Measurements from ENCODE around the gene STK10.
A peak's percentile ranks its signal among the peaks of the same experiment; 100 is the strongest.

STK10 gene

GRCh38 chr5:172006321-172007174 is 181.5 kb downstream of the STK10 start, which contains the start of gene FBXW11:
FBXW11 (minus strand) TSS chr5:172006638; CDS start chr5:172006502, 136 bp downstream.
- DNase-seq: peak; percentile 95
- in situ Hi-C loops (cut with MboI; ENCODE audit: low pct_unique_long_range_greater_than_20kb, low sequenced_read_pairs): no loop called here

GRCh38 chr5:172005708-172006320 is 182.2 kb downstream of the STK10 start:
- peak; percentile 34 for DNase-seq
- in situ Hi-C loops (cut with MboI; ENCODE audit: low pct_unique_long_range_greater_than_20kb, low sequenced_read_pairs): no loop called here

GRCh38 chr5:172004824-172005237 is 183.2 kb downstream of the STK10 start:
- in situ Hi-C loops (cut with MboI; ENCODE audit: low pct_unique_long_range_greater_than_20kb, low sequenced_read_pairs): no loop called here
- DNase-seq: peak; percentile 55

GRCh38 chr5:172003746-172004145 is 184.3 kb downstream of the STK10 start:
- no peak for DNase-seq

GRCh38 chr5:172002840-172003512 is 185.0 kb downstream of the STK10 start:
- DNase-seq: no peak
- in situ Hi-C loops (cut with MboI; ENCODE audit: low pct_unique_long_range_greater_than_20kb, low sequenced_read_pairs): no loop called here

More at GRCh38 chr5:172003746-172004145, 184.3 kb downstream of the STK10 start:
- in situ Hi-C loops (cut with MboI; ENCODE audit: low pct_unique_long_range_greater_than_20kb, low sequenced_read_pairs): no loop called here

GRCh38 chr5:172002310-172002709 is 185.7 kb downstream of the STK10 start:
- in situ Hi-C loops (cut with MboI; ENCODE audit: low pct_unique_long_range_greater_than_20kb, low sequenced_read_pairs): no loop called here
- peak; percentile 45 for DNase-seq

- DNase-seq: peak; percentile 51
- in situ Hi-C loops (cut with MboI; ENCODE audit: low pct_unique_long_range_greater_than_20kb, low sequenced_read_pairs): no loop called here
Observed at GRCh38 chr5:171999877-172000276, 188.1 kb downstream of the STK10 start.

GRCh38 chr5:171999100-171999499 is 188.9 kb downstream of the STK10 start:
- in situ Hi-C loops (cut with MboI; ENCODE audit: low pct_unique_long_range_greater_than_20kb, low sequenced_read_pairs): no loop called here

GRCh38 chr5:171997011-171997410 is 191.0 kb downstream of the STK10 start:
- no peak for DNase-seq
- in situ Hi-C loops (cut with MboI; ENCODE audit: low pct_unique_long_range_greater_than_20kb, low sequenced_read_pairs): no loop called here

More at GRCh38 chr5:171999100-171999499, 188.9 kb downstream of the STK10 start:
- DNase-seq: no peak

- no peak for DNase-seq
- in situ Hi-C loops (cut with MboI; ENCODE audit: low pct_unique_long_range_greater_than_20kb, low sequenced_read_pairs): no loop called here
Observed at GRCh38 chr5:171992813-171993212, 195.2 kb downstream of the STK10 start.

GRCh38 chr5:171992305-171992704 is 195.7 kb downstream of the STK10 start:
- in situ Hi-C loops (cut with MboI; ENCODE audit: low pct_unique_long_range_greater_than_20kb, low sequenced_read_pairs): no loop called here
- no peak for DNase-seq
